NCI-H2196 (cell line): ENCODE results near the gene PKNOX2.

Experiments
- DNase-seq: peaks from one replicate; lab custom pipeline; 2025; ENCODE audit not compliant: unreplicated experiment; lab: John Stamatoyannopoulos, UW

The PKNOX2 gene

DNA sequence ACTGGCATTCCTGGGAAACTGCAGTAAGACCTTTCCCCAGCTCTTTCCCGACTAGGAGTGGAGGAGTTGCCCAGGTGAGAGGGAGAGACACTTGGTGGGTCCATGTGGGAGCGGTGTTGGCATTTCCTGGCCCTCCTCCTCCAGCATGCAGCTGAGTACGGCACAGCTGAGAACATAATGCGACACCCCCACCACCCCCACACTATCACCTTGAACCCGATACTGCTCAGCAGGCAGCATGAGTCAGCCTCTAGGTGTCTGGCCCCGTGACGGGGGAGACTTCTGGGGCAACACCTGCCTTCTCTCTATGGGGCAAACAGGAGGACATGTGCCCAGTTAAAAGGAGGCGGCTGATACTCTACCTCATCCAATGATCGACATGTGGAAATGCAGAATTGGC lies 64.4 kb downstream of the PKNOX2 start:
- DNase-seq: no peak

DNA sequence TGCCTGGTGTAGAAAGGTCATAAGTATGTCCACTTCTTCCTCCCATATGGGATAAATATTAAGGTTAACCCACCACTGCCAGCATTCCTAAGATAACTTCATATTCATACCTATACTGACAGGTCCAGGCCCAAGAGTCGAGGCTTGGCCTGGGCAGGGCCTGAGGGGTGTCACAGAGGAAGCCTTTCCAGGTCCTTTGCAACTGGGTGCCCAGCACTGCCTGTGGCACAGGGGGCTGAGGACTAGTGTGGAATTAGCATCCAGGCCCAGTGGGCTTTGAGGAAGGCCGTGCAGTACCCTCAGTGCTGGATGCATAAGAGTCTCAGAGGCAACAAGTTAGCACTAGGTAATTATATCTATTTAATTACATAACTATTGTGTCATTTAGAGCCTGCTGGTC lies 65.4 kb downstream of the PKNOX2 start:
- no peak for DNase-seq

DNA sequence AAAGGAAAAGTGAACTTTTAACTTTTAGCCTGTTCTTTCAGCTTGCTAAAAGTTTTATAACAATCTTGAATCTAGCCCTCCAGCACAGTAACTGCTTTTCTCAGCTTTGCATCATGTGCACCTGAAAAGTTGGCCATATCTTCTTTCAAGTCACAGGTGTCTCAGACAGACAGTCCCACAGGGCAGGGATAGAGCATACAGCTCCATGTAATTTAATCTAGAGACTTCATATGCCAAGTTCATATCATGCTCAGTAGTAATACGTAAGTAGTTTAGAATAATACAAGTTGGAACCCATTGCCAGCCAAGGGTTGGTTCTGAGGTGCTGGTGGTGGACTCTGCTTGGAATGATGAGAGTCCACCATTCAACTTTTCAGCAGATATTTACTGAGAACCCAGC lies 68.6 kb downstream of the PKNOX2 start:
- DNase-seq: no peak

DNA sequence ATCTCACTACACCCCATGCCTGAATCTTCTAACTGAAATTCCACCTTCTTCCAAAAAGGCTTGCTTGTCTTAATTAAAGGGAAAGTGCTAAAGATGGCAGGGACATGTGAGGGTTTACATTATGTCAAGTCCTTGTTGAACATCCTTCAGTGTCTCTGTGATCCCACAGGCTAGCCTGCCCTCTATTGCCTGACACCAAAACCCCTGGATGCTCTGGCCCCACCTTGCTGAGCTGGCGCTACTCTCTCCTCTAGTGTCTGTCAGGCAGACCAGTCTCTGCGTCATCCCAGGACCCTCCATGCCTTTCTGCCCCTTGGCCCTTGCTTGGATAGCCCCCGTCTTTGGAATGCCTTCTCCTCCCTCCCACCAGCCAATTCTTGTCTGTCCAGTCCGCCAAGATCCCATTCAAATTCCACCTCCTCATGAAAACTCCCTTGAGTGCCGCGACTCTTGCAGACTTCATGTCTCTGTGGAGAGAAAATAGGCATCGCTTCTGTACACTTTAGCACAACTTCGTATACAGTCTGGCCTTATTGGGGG lies 69.3 kb downstream of the PKNOX2 start:
- DNase-seq: no peak

DNA sequence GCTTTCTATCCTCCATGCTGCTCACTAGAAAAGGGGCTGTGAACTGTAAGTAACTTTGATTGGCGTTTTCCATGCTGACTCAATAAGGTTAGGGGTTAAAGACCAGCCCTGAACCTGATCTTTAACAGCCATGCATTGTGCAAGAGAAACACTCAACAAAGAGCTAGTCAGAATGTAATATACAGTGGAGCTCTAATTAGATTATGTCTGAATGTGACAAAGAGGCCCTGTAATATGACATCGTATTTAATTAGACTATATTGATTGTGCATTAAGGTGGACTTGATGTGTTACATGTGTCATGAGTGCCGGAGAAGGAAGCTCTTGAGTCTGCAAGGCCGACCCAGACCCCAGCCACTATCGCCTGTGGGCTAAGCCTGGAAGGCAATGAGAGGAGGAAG lies 70.5 kb downstream of the PKNOX2 start:
- no peak for DNase-seq

DNA sequence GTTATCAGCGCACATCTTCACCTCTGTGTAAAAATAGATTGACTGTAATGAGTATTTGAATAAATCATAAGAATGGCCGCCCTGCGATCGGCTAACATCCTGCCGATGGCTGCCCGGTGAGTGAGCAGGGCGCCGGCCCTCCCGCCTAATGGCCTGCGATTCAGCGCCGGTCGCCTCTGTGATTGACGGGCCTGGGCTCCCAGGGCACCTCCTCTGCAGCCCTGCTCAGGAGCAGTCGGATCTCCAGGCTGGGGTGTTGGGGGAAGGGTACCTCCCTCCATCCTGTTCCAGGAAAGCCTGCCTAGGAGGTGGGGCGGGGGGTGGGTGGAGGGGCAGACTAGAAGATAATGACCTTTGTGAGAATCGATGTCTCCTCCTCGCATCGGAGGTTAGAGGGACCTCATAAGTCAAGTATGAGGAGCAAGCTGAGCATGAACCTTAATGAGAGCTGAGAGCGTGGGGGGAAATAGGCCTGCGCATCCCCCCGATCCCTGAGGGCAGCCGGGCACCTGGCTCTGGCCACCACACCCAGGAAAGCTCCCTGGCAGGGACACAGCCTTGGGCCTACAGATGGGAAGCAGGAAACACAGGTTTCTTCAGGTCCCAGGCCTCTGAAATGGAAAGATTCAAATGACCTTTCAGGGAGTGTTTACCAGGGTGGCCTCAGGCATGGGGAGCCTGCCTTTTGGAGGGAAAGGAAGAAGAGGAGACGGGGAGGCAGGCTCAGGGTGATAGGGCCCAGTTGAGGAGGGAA lies 71.7 kb downstream of the PKNOX2 start:
- DNase-seq: no peak

DNA sequence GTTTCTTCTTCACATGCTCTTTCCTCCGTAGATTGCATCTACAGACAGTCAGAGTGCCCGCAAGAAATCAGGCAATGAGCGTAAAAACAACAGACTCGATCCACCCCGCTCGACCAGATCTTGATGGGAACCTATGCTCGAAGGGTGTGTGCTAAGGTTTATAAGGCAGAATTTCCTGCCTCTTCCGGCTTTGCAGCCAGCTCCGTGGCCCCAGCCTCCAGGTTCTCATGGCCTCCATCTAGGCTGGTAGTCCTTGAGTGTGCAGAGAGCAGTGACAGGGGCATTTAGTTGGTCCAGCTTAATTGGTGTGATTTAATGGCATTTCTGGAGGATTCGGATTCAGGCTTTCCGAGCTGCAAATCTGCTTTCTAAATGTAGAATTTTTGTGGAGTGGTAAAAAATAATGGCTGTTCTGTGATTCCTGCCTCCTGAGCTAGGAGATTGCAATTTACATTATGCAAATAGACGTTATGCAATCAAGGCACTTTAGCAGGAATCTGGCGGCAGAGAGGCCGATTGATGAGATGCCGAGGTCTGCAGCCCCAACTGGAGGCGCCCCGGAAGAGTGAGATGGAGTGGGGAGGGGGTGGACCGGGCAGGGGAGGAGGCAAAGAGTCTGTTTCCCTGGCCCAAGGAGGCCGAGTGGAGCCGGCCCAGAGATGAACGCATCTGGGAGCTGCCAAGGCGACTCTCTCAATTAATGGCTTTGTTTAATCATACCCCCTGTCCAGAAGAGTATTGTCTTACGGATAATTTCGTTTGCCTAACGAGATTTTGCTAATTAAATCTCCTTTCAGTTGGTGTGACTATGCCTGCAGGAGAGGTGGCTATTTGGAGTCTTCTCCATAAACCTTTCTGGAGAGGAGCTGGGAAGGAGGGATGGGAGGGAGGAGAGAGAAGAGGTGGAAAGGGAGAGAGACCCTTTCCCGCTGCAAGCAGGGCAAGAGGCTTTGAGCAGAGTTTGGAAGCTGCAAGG lies 75.3 kb downstream of the PKNOX2 start:
- no peak for DNase-seq

DNA sequence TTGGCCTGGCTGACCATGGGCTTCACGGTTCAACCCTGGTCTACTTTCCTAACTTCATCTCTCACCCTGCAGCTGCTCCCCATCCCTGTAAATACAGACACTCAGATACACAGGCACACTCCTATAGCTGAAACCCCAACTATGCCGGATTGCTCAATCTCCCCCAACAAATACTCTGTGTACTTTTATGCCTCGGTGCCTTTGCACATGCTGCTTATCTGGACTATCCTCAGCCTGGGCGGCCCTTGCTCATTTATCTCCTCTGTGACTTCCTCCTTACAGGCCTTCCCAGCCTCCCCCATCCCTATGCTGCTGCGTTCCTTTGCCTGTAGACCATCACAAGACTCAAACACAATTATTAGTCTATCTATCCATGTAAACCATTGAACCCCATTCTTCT lies 76.6 kb downstream of the PKNOX2 start:
- DNase-seq: no peak

DNA sequence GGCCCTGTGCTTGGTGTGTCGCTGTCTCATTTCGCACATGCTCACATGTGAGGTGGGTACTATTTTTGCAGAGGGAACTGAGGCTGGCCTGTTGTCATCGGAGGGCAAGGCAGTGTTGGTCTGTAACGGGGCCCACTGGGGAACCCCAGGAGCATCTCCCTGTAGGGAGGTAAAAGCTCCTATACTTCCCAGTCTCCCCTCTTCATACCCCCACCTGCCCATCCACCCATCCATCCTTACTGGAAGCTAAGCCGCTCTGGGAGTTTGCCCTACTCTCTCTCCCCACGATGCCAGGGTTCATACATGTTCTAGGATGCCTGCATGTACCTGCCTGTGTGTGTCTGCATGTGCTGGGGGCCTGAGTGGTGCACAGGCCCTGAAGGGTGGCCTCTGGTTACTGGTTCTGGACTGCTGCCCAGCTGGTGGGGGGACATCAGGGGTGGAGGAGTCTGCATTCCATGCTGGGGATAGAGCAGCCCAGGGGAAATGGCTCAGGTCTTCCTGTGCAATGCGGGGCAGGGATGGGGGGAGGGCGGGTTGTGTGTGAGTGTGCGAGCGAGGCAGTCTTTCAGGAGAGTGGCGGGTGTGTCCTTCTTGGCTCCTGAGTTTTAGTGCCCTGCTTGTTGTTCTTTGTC lies 77.7 kb downstream of the PKNOX2 start:
- no peak for DNase-seq

DNA sequence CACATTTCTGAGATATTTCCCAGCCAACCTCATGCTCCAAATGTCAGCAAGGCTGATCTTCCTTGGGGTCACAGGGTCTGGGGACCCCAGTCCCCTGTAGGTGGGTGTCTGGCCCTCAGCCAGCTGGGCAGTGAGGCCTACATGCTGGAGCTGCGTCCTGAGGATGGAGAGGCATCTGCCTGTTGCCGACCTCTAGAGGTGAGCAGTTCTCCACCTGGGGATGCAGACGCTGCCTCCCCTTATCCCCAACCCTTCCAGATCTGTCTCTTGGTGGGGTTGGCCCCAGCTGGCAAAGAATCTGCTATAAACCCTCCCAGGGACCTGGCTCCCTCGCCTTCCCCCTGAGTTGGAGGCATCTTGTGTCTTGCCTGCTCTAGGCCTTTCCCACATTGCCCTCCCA lies 79.6 kb downstream of the PKNOX2 start:
- no peak for DNase-seq

DNA sequence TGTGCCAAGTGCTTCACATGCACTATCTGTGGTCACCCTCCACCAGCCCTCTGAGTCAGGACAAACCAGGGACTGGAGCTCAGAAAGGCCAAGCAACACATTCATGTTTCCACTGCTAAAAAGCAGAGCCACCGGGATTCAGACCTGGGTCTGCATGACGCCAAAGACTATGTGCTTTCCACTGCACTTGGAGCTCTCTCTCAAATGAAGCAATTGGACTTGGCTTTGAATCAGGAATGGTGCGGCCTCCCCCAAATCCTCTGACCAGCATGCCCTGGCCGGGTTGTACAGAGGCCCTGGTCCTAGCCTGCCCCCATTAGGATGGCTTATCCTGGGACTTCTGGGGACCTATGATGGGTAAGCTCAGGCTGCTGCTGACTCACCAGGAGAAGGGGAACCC lies 80.7 kb downstream of the PKNOX2 start:
- DNase-seq: no peak

DNA sequence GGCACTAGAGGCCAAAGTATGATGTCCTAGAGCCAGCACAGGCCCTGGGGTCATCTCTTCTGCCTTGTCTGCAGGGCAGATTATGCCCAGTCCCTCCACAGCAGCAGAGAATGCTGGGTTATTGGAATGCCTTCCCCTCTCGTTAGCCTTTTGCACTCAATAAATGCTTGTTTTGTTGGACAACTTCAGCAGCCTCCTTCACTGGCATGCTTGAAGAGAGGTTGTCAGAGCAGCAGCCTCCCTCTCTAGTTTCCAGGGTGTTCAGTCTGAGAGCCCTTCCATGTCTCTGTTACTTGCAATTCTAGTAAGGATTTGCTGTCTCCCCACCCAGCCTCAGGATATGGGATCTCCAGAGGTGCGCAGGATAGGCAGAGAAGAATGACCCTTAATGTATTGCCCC lies 82.9 kb downstream of the PKNOX2 start:
- DNase-seq: no peak

DNA sequence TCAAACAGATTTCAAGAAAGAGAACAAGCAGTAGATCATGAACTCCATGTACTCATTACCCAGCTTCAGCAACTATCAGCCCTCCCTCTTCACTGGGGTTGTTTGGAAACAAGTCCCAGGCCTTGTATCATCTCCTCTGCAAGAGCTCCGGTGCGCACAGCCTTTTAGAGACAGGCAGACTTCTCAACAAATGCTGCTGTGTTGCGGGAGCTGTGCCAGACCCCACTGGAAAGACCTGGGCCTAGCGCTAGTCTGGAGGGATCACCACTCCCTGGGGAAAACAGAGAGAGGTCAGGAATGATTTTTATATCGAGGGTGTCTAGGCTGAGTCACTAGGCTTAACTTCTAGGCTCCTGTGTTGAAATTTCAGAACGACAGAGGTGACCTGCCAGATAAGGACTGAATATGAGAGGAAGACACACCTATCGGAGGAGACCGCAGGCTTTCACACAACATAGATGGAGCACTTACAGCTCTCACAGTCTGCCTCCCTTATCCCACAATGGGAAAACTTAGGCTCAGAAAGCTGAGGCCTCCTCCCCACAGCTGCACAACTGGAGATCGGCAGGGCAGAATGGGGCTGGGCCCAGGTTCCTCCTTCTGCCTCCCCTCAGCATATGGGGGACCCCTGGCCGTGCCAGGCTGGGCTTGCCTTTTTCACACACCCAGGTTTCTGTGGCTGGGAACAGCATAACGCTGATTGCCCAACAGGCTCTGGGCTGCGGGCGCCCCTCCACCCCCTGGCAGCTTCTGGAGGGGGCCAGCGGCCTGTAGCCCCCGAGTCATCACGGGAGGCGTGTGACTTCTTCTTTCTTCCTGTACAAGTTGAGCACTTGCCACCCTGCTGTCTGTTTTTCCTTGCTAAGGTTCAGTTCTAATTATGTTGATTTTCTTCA lies 86.0 kb downstream of the PKNOX2 start:
- DNase-seq: no peak

DNA sequence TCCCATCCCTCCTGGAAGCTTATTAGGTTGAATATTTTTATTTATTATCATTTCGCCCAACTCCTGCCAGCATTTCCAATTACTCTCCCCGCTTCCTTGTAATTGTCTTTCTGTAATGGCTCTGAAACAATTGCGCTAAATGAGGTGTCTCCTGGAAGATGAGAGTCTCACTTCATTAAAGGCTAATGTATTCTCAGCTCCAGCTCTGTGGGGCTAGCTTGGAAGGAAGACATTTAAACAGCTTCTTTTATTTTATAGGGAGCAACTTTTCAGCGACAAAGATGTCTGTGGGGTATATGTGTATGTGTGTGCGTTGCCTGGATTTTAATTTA lies 86.6 kb downstream of the PKNOX2 start:
- no peak for DNase-seq

DNA sequence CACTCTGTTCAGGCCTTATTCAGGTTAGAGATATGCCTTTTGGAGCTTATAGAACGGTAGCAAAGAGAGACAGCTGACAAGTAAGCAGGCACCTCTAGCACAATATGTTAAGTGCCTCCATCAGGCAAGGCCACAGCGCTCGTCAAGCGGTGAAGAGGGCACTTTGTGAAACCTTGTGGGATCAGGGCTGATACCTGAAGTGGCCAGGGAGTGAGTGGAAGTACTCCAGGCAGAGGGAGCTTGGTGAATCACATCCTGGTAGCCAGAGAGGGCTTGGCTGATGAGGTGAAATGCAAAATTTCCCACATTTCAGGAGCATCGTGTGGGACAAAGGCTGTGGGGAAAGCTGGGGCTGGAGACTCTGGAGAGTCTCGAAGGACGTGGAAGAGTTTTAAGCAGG lies 87.4 kb downstream of the PKNOX2 start:
- no peak for DNase-seq

DNA sequence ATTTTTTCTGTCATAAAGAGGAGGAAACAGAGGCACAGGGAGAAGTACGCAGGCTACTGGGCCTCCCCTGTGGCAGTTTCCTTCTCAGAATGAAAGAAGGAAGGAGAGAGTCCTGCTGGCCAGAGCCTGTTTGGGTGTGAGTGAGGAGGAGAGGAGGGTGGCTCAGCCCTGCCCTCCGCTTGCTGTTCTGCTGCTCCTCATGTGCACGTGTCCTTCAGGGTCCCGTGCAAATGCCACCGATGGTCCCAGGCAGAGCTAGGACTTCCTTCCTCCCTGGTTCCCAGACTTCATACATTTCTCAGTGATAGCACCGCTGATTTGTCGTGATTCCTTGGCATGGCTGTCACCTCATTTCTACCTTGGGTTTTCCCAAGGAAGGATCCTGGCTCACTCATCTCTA lies 88.7 kb downstream of the PKNOX2 start:
- no peak for DNase-seq

DNA sequence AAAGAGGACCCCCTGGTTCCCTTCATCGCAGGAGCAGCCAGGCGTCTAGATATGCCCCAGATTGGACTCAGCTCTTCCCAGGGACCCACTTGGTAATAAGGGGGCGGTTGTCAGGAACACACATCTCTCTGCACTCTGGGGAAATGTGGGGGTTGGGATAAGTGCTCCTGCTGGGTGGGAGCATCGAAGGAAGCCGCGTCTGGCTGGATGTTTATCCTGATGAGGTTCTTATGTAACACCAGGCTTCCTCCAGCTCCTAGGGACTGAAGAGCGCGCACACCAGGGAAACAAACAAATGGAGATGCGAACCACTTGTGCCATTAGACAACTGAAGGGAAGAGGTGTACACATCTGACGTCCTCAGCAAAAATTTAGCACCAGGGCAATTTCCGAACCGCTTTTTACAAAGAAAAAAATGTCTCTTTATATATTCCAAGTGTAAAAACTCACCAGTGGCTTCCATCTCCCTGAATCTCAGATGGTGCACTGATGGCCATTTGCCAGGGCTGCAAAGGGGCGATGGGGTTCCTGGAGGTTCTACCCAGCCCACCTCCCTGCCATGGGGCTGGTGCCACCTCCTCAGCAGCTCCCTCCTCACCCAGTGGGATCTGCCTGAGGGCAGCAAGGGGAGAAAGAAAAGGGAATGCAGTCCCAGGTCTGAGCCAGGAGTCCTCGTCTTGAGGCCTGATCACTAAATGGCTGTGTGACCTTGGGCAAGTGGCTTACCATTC lies 89.4 kb downstream of the PKNOX2 start:
- DNase-seq: no peak

DNA sequence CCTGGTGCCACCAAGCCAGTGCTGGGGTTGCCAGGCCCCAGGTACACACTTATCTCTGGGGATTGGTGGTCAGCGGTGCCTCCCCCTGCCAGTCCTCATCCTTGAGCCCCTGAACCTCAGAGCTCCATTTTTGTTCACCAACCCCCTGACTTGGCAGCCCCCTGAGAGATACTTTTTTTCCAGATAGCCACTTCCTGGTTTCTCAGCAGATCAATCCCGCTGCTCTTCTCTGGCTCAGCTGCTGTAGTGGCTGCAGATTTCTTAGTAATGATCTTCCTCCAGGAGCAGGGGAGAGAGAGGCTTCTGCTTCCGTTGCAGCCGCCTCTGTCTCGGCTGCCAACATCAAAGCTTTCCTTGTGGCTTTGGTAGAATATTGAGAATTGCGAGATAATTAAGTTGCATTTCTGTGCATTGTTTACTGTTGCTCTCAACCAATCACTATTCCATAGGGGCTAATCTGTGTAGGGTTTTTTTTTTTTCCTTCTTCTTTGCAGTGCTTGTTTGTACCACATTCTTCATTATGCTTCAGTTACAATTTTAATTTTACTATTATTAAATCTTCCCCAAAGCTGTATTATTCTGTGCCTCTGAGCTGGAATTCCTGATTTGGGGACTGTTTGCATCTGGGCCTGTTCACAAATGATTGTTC lies 92.1 kb downstream of the PKNOX2 start:
- DNase-seq: no peak

DNA sequence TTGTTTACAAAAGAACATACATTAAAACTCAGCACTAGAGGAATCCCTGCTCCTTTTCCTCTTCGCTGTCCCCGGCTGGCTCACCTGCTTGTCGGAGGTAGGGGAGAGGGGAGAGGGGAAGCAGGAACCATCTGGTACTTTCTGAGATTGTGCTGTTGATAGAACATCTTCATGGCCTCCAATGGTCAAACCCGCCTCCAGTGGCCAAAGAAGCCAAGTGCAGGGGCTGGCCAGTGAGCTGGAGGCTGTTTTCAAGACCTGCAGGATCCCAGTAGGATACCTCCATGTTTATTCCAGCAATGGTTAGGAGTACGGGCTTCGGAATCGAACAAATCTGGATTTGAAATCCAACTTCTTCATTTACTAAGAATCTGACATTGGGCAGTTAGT lies 92.6 kb downstream of the PKNOX2 start:
- no peak for DNase-seq

DNA sequence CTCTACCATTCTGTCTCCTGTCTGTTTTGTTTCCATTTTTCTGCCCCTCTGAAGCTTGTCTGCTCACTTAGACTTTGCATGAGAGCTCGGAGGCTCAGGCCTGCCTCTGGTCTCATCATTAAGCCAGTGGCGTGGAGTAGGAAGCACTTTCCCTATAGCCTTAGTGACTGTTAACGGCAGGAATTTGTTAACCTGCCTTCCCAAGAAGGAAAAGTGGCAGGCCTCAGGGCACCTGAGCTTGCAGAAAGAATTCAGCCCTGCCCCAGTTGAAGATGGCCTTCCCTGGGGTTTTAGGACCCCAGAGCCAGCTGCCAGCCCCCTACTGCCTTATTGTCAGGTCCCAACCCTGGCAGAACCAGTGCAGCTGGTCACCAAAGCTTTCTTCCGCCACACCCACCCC lies 93.2 kb downstream of the PKNOX2 start:
- DNase-seq: no peak
